Esophagus squamous epithelium (tissue), 5 donors: ENCODE measurements around the gene MRC1. TPM values are rescaled to one million over a fixed set of nuclear protein-coding genes. Genes with fewer than 3 reads are reported as not detected.

ENCODE experiments used
- DNase-seq: peaks from one replicate; lab custom pipeline; 2025; lab: John Stamatoyannopoulos, UW
- H3K27ac ChIP-seq, 4 donors: fragments of 200-600 bp; sonication (generic); one replicate each; pipeline ENCODE4 v1.5.1; 2016 to 2019; ENCODE audit warnings: mild to moderate bottlenecking in 1 of 4
- H3K27me3 ChIP-seq, 4 donors: fragments of 200-600 bp; sonication (generic); 1 replicate in 3 of 4; 2 replicates in 1 of 4; pipeline versions ENCODE4 v1.5.1 to v1.6.0; 2017 to 2021; ENCODE audit warnings: antibody characterized with exemption in 1 of 4
- H3K36me3 ChIP-seq, 3 donors: fragments of 200-600 bp; sonication (generic); one replicate each; pipeline ENCODE4 v1.5.1; 2016 to 2019
- H3K4me1 ChIP-seq, 3 donors: fragments of 200-600 bp; sonication (generic); one replicate each; pipeline ENCODE4 v1.5.1; 2017 to 2019
- H3K4me3 ChIP-seq, 4 donors: fragments of 200-600 bp; sonication (generic); 1 replicate in 3 of 4; 2 replicates in 1 of 4; pipeline ENCODE4 v1.5.1; 2016 to 2019; ENCODE audit warnings: mild to moderate bottlenecking in 2 of 4, moderate library complexity in 1 of 4
- H3K9me3 ChIP-seq, 3 donors: fragments of 200-600 bp; sonication (generic); one replicate each; pipeline ENCODE4 v1.5.1; 2016 to 2019
- CTCF ChIP-seq, 6 experiments: fragments of 450-650 bp in 4 of 6; fragments of 200-600 bp in 2 of 6; sonication (generic) in 2 of 6; IDR thresholded peaks; one replicate each; pipeline ENCODE4 v1.5.1; 2016 to 2019; ENCODE audit warnings: antibody characterized with exemption in 6 of 6, mild to moderate bottlenecking in 4 of 6, moderate library complexity in 4 of 6
- POLR2A ChIP-seq, 4 donors: fragments of 450-650 bp; IDR thresholded peaks; one replicate each; pipeline ENCODE4 v1.6.1; 2017; ENCODE audit warnings: antibody characterized with exemption in 4 of 4, mild to moderate bottlenecking in 4 of 4, moderate library complexity in 3 of 4
- WGBS, 2 donors: methylation state at CpG; one replicate each; pipeline ENCODE4 v1.1.5; 2018; 5-methylcytosine and 5-hydroxymethylcytosine counted together
- intact Hi-C: fragments of 100-400 bp; cut with DNase I; formaldehyde crosslinking; loops from one replicate; pipeline ENCODE4 v1.15.0; 2022
- total RNA-seq, 4 donors: library from RNA; depleted of rRNA; stranded (reverse); fragments of >200 nt; gene quantifications; one replicate each; pipeline ENCODE4 v1.1.0, GENCODE V29; 2016
- donor health status: DM: yes; HTN: yes; CAD: no.

Gene MRC1
- total RNA-seq, 4 donors from 2014 or later = 0.42 to 43.1 (median 15.1) TPM

- H3K27me3 ChIP-seq = no peaks in the 10 kb centered on the region
- DNase-seq = no peak
- no peak overlapping the region for H3K27ac ChIP-seq
- no peaks in the 10 kb centered on the region for H3K4me1 ChIP-seq
- no peak for TF ChIP-seq POLR2A (IDR thresholded peaks at IDR 0.05)
- no peak for TF ChIP-seq CTCF (IDR thresholded peaks at IDR 0.05)
- H3K9me3 ChIP-seq = no peaks in the 10 kb centered on the region
- H3K36me3 ChIP-seq = no peaks in the 10 kb centered on the region
- WGBS, 2 donors = 72 to 83% methylated on average over 7 of the region's 7 CpGs
- intact Hi-C loops = no loop called here
- no peak overlapping the region for H3K4me3 ChIP-seq
These were observed 7.1 kb downstream of the MRC1 start for GRCh38 chr10:17816199-17816598.

- no peaks in the 10 kb centered on the region for H3K27me3 ChIP-seq
- H3K27ac ChIP-seq = no peak overlapping the region
- no peak for DNase-seq
- no peaks in the 10 kb centered on the region for H3K4me1 ChIP-seq
- H3K4me3 ChIP-seq = no peak overlapping the region
- H3K9me3 ChIP-seq = no peaks in the 10 kb centered on the region
- intact Hi-C loops = no loop called here
- 25 to 32% methylated on average over 1 of the region's 1 CpG for WGBS, 2 donors
- no peaks in the 10 kb centered on the region for H3K36me3 ChIP-seq
- TF ChIP-seq POLR2A (IDR thresholded peaks at IDR 0.05) (no peak), CTCF (IDR thresholded peaks at IDR 0.05) (no peak)
These were observed 8.2 kb downstream of the MRC1 start for GRCh38 chr10:17817316-17817715.

- Histone ChIP-seq H3K27ac (no peak overlapping the region), H3K4me3 (no peak overlapping the region), H3K9me3 (no peaks in the 10 kb centered on the region), H3K36me3 (no peaks in the 10 kb centered on the region), H3K27me3 (no peaks in the 10 kb centered on the region), H3K4me1 (no peaks in the 10 kb centered on the region)
- intact Hi-C loops = no loop called here
- TF ChIP-seq POLR2A (IDR thresholded peaks at IDR 0.05) (no peak), CTCF (IDR thresholded peaks at IDR 0.05) (no peak)
- WGBS, 2 donors = 63 to 65% methylated on average over 3 of the region's 3 CpGs
- DNase-seq = no peak
These were observed 8.6 kb downstream of the MRC1 start for GRCh38 chr10:17817790-17818189.

DNA sequence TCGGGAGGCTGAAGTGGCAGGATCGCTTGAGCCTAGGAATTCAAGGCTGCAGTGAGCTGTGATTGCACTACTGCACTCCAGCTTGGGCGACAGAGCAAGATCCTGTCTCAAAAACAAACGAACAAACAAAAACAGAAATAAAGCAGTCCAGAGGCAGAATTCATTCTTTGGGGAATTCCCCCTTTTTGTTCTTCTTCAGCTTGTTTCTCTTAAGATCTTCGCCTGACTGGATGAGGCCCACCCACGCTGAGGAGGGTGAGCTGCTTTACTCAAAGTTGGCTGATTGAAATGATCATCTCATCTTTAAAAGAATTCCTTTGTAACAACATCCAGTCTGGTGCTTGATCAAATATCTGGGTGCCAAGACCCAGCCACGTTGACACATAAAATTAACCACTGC, 10.7 kb downstream of the MRC1 start:
- no peaks in the 10 kb centered on the region for H3K36me3 ChIP-seq
- no peak for TF ChIP-seq POLR2A (IDR thresholded peaks at IDR 0.05)
- no peak for TF ChIP-seq CTCF (IDR thresholded peaks at IDR 0.05)
- no peaks in the 10 kb centered on the region for H3K4me1 ChIP-seq
- H3K9me3 ChIP-seq = no peaks in the 10 kb centered on the region
- DNase-seq = no peak
- no peak overlapping the region for H3K27ac ChIP-seq
- WGBS, 2 donors = 68 to 70% methylated on average over 7 of the region's 7 CpGs
- intact Hi-C loops = no loop called here
- no peaks in the 10 kb centered on the region for H3K27me3 ChIP-seq
- no peak overlapping the region for H3K4me3 ChIP-seq

DNA sequence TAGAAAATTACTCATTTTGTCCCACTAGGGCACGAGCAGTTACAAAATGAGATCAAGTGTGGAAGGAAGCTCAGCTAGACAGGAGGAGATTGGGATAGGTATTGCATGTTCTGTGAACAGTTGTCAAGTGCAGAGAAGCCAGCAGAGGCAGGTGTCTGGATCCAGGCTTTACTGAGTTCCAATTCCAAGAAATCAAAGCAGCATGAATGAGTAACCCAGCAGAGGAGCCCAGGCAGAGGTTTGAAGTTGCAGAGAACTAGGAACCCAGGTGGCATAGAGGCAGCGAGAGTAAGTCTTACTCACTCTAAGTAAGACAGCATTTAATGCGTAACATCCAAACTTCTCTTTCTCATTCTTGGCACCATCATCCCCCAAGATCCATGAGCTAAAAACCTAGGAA, 11.8 kb downstream of the MRC1 start:
- WGBS, 2 donors = 71 to 77% methylated on average over 3 of the region's 3 CpGs

More for the DNA sequence above, 11.8 kb downstream of the MRC1 start:
- Histone ChIP-seq H3K4me1 (no peaks in the 10 kb centered on the region), H3K27ac (no peak overlapping the region), H3K4me3 (no peak overlapping the region), H3K36me3 (no peaks in the 10 kb centered on the region), H3K27me3 (no peaks in the 10 kb centered on the region), H3K9me3 (no peaks in the 10 kb centered on the region)
- no peak for DNase-seq
- intact Hi-C loops = no loop called here
- TF ChIP-seq CTCF (IDR thresholded peaks at IDR 0.05) (no peak), POLR2A (IDR thresholded peaks at IDR 0.05) (no peak)
